Activated effector memory CD4-positive, alpha-beta T cell treated with anti-CD3 and anti-CD28 coated beads, Interleukin-2, amount 50 U/mL, for 16 hours (primary cell): ENCODE results near the gene SF3B4.
"Not testable (repeated sequence)": the region's sequence is repeated elsewhere in the genome, so short reads cannot be mapped to it uniquely, and the experiment has no call there.

Experiments used
- DNase-seq: peaks from one replicate; pipeline ENCODE4 v3.0.0-alpha.2; 2020

SF3B4 gene

GRCh38 chr1:149931212-149931790 is 3.7 kb upstream of the SF3B4 start:
- peak; percentile 24 for DNase-seq

- DNase-seq, result no peak
Measured at GRCh38 chr1:149929856-149930255, 2.3 kb upstream of the SF3B4 start.

GRCh38 chr1:149928401-149928724 is 760 bp upstream of the SF3B4 start:
- DNase-seq, result no peak

- DNase-seq, result peak; percentile 59
Measured at GRCh38 chr1:149927056-149927562, 494 bp downstream of the SF3B4 start.

GRCh38 chr1:149926296-149926695 is 1.3 kb downstream of the SF3B4 start:
- no peak for DNase-seq

GRCh38 chr1:149925751-149926150 is 1.9 kb downstream of the SF3B4 start:
- DNase-seq, result no peak

- no peak for DNase-seq
Measured at GRCh38 chr1:149925345-149925744, 2.3 kb downstream of the SF3B4 start.

- no peak for DNase-seq
Measured at GRCh38 chr1:149923626-149924025, 4.0 kb downstream of the SF3B4 start.

- peak; percentile 75 for DNase-seq
Measured at GRCh38 chr1:149917571-149918144, 9.9 kb downstream of the SF3B4 start, which contains the start of gene SV2A. SV2A (minus strand) TSS chr1:149917844; CDS start chr1:149913840, 4,004 bp downstream.

GRCh38 chr1:149916898-149917252 is 10.7 kb downstream of the SF3B4 start:
- DNase-seq, result peak; percentile 14

- DNase-seq, result peak; percentile 61
Measured at GRCh38 chr1:149916193-149916897, 11.3 kb downstream of the SF3B4 start.

- no peak for DNase-seq
Measured at GRCh38 chr1:149915429-149916192, 12.0 kb downstream of the SF3B4 start.

- DNase-seq, result no peak
Measured at GRCh38 chr1:149914545-149914944, 13.1 kb downstream of the SF3B4 start.

- peak; percentile 33 for DNase-seq
Measured at GRCh38 chr1:149906570-149907075, 21.0 kb downstream of the SF3B4 start.

GRCh38 chr1:149903836-149904491 is 23.6 kb downstream of the SF3B4 start:
- peak; percentile 21 for DNase-seq

- DNase-seq, result peak; percentile 94
Measured at GRCh38 chr1:149899460-149900284, 27.9 kb downstream of the SF3B4 start, which contains the start of gene BOLA1. BOLA1 (plus strand) TSS chr1:149899568; CDS start chr1:149900060, 492 bp downstream.

- no peak for DNase-seq
Measured at GRCh38 chr1:149896575-149896974, 31.0 kb downstream of the SF3B4 start.

- no peak for DNase-seq
Measured at GRCh38 chr1:149888999-149889289, 38.7 kb downstream of the SF3B4 start.

- peak; percentile 89 for DNase-seq
Measured at GRCh38 chr1:149888247-149888998, 39.2 kb downstream of the SF3B4 start.

GRCh38 chr1:149887456-149888246 is 40.0 kb downstream of the SF3B4 start:
- DNase-seq, result peak; percentile 86

GRCh38 chr1:149887196-149887455 is 40.5 kb downstream of the SF3B4 start:
- DNase-seq, result not testable (repeated sequence)
